Stimulated activated CD8-positive, alpha-beta memory T cell treated with anti-CD3 and anti-CD28 coated beads, Interleukin-15, amount 100 ng/mL, for 48 hours (primary cell): ENCODE measurements around the gene RNF121.
A peak's percentile ranks its signal among the peaks of the same experiment; 100 is the strongest.
"Not testable (repeated sequence)": the region's sequence is repeated elsewhere in the genome, so short reads cannot be mapped to it uniquely, and the experiment has no call there.

ENCODE experiments used
- DNase-seq, 2 donors: peaks; one replicate each; pipeline ENCODE4 v3.0.0-alpha.2; 2020; ENCODE audit warnings: low read depth in 2 of 2

The RNF121 gene

DNA sequence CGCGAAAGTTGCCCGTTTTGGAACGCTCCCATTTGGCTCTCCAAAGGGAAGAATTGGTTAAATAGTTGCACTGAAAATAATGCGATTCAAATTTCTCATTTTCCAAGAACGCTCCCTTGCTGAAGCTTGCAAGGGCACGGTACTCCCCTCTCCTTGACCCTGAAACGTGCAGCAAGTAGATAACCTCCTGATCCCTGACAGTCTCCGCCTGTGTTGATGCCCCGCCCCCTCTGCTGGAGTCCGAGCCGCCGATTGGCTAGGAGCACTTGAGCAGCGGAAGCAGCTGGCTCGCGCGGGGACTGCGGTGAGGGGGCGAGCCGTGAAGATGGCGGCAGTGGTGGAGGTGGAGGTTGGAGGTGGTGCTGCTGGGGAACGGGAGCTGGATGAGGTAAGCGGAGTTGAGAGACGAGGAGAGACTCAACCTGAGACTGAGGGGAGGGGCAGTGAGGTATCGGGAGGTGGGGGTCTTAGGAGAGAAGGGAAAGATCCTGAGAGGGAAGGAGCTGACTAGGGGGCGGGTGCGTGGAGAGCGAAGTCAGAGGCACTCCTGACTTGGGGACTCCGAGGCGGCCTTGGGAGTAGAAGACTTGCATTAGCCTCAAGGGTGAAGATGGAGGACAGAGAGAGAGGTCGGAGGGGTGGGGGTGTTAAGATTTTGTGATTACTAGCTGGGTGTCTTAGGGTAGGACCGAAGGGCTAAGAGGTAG, at the start of gene RNF121:
RNF121 (plus strand) TSS at position 310 of the 707 bp plus-strand sequence; CDS start at position 326, 16 bp downstream.
- peak; percentile 97 to 98 for DNase-seq

DNA sequence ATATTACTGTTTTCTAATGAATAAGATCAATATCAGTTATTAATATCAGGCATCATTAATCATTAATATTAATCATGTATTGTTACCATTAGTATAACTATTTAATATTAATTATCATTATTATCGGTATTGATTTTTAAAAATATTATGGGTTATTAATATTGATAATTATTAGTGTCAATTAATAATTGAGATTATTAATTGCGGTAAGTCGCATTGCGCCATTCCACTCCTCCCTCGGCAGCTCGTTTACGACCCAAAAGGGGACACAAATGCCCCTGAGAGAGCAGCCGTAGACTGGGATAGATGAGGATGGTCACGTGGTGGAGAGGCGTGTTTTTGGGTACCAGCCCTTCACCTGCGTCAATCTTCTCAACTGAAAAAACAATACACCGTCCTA, 43.0 kb upstream of the RNF121 start:
- not testable (repeated sequence) for DNase-seq

DNA sequence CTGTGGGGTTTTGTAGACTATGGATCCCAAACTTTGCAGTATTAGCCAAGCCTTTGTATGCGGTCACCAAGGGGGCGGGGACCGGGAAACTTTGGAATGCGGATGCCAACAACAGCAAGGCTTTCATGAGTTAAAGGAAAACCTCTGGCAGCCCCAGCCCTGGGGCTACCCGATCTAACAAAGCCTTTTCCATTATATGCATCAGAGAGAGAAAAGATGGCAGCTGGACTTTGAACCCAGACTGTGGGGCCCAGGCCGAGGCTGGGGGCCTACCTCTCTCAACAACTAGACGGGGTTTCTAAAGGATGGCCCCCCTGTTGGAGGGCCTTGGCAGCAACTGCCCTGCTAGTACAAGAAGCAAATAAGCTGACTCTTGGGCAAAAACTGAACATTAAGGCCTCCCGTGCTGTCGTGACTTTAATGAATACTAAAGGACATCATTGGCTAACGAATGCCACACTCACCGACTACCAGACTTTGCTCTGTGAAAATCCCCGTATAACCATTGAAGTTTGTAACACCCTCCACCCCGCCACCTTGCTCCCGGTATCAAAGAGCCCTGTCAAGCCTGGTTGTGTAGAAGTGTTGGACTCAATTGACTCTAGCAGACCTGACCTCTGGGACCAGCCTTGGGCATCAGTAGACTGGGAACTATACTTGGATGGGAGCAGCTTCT, 40.4 kb upstream of the RNF121 start:
- not testable (repeated sequence) for DNase-seq

DNA sequence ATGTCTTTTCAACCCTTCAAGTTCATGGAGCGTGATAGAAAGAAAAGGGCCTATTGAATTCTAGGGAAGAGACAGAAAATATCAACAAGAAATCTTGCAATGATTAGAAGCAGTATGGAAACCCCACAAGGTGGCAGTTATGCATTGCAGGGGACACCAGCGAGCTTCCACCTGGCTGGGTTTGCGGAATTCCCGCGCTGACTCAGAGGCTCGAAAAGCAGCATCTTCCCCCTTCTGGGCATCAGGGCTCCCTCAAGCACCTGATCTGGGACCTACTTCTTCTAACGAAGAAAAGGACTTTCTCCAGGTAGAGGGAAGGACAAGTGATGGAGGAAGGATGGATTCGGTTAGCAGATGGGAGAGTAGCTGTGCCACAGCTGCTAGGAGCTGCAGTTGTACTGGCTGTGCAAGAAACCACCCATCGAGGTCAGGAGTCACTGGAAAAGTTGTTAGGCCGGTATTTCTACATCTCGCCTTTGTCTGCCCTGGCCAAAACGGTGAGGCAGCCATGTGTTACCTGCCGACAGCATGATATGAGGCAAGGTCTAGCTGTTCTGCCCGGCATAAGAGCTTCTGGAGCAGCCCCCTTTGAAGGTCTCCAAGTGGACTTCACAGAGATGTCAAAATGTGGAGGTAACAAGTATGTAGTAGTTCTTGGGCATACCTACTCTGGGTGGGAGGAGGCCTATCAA, 39.5 kb upstream of the RNF121 start:
- not testable (repeated sequence) for DNase-seq

DNA sequence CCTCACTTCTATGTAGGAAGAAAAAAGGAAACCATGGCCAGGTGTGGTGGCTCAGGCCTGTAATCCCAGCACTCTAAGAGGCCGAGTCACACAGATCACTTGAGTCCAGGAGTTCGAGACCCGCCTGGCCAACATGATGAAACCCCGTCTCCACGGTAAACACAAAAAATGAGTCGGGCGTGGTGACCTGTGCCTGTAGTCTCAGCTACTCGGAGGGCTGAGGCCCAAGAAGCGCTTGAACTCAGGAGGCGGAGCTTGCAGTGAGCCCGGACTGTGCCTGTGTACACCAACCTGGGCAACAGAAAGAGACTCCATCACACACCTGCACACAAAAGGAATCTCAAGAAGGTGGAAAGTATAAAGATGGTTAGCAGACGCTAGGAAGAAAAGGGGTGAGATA, 32.9 kb upstream of the RNF121 start:
- no peak for DNase-seq

DNA sequence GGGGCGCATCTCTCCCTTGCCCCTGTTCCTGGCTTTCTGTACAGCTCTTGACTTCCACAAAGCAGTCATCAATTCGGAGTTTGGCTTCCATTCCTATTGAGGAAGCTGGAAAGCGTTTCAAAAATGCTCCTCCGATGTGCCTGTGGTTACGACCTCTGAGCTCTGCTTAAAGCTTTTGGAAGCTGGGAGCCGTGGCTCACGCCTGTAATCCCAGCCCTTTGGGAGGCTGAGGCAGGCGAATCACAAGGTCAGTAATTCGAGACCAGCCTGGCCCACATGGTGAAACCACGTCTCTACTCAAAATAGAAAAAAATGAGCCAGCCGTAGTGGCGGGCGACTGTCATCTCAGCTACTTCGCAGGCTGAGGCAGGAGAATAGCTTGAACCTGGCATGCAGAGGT, 27.7 kb upstream of the RNF121 start:
- not testable (repeated sequence) for DNase-seq

DNA sequence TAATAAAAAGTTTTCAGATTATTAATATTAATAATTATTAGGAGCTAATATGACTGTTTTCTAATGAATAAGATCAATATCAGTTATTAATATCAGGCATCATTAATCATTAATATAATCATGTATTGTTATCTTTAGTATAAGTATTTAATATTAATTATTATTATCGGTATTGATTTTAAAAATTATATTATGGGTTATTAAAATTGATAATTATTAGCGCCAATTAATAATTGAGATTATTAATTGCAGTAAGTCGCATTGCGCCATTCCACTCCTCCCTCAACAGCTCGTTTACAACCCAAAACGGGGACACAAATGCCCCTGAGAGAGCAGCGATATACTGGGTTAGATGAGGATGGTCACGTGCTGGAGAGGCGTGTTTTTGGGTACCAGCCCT, 20.6 kb upstream of the RNF121 start:
- DNase-seq = no peak

DNA sequence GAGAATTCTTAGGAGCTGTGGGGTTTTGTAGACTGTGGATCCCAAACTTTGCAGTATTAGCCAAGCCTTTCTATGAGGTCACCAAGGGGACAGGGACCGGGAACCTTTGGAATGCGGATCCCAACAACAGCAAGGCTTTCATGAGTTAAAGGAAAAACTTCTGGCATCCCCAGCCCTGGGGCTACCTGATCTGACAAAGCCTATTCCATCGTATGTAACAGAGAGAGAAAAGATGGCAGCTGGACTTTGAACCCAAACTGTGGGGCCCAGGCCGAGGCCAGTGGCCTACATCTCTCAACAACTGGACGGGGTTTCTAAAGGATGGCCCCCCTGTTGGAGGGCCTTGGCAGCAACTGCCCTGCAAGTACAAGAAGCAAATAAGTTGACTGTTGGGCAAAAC, 18.1 kb upstream of the RNF121 start:
- DNase-seq = not testable (repeated sequence)

DNA sequence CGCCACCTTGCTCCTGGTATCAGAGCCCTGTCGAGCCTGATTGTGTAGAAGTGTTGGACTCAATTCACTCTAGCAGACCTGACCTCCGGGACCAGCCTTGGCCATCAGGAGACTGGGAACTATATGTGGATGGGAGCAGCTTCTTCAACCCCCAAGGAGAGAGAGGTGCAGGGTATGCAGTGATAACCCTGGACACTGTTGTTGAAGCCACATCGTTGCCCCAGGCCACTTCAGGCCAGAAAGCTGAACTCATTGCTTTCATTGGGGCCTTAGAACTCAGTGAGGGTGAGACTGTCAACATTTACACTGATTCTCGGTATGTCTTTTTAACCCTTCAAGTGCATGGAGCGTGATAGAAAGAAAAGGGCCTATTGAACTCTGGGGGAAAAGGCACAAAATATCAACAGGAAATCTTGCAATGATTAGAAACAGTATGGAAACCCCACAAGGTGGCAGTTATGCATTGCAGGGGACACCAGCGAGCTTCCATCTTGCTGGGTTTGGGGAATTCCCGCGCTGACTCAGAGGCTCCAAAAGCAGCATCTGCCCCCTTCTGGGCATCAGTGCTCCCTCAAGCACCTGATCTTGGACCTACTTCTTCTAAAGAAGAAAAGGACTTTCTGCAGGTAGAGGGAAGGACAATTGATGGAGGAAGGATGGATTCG, 17.4 kb upstream of the RNF121 start:
- peak; percentile 53 to 73 for DNase-seq

DNA sequence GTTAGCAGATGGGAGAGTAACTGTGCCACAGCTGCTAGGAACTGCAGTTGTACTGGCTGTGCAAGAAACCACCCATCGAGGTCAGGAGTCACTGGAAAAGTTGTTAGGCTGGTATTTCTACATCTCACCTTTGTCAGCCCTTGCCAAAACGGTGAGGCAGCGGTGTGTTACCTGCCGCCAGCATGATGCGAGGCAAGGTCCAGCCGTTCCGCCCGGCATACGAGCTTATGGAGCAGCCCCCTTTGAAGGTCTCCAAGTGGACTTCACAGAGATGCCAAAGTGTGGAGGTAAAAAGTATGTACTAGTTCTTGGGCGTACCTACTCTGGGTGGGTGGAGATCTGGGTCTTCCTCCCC, 16.9 kb upstream of the RNF121 start:
- DNase-seq = not testable (repeated sequence)

DNA sequence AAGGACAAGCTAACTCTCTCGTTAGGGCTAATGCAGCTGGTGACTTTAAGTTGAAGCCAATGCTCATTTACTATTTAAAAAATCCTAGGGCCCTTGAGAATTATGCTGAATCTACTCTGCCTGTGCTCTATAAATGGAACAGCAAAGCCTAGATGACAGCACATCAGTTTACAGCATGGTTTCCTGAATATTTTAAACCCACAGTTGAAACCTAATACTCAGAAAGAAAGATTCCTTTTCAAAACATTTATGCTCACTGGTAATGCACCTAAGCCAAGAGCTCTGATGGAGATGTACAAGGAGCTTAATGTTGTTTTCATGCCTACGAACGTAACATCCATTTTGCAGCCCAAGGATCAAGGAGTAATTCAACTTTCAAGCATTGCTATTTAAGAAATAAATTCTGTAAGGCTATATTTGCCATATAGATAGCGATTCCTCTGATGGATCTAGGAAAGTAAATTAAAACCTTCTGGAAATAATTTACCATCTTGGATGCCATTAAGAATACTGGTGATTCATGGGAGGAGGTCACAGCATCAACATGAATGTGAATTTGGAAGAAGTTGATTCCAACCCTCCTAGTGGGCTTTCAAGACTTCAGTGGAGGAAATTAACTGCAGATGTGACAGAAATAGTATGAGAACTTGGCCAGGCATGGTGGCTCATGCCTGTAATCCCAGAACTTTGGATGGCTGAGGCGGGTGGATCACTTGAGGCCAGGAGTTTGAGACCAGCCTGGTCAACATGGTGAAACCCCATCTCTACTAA, 14.9 kb upstream of the RNF121 start:
- DNase-seq = no peak

DNA sequence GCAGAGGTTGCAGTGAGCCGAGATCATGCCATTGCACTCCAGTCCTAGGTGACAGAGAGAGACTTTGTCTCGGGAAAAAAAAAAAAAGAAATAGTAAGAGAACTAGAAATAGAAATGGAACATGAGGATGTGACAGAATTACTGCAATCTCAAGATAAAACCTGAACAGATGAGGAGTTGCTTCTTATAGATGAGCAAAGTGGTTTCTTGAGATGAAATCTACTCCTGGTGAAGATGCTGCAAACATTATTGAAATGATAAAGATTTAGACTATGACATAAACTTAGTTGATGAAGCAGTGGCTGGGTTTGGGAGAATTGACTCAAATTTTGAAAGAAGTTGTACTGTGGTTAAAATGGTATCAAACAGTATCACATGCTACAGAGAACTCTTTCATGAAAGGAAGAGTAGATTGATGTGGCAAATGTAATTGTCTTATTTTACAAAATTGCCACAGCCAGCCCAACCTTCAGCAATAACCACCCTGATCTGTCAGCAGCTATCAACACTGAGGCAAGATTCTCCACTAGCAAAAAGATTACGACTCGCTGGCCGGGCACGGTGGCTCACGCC, 14.1 kb upstream of the RNF121 start:
- DNase-seq = no peak

DNA sequence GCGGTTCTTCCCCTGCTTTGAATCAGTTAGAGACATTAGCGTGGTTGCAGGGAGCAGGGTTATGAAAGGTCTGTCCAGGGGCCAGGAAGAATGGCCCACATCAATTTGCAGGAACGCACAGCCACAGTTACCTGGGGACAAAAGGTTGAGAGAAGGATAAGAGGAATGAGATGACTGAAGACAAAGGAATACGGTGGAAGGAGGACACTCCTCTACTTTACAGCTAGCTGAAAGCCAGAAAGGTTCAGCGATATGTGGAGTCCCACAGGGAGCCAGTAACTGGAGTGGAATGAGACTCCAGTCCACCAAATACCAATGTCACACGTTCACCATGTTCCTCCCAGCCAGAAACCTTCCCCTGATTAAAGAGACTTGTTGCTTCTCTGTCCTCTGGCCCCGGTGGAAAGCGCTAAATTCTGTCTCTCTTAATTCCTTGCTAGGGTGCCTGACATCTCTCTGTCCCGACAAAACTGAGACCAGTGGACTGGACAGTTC, 11.2 kb upstream of the RNF121 start:
- no peak for DNase-seq

DNA sequence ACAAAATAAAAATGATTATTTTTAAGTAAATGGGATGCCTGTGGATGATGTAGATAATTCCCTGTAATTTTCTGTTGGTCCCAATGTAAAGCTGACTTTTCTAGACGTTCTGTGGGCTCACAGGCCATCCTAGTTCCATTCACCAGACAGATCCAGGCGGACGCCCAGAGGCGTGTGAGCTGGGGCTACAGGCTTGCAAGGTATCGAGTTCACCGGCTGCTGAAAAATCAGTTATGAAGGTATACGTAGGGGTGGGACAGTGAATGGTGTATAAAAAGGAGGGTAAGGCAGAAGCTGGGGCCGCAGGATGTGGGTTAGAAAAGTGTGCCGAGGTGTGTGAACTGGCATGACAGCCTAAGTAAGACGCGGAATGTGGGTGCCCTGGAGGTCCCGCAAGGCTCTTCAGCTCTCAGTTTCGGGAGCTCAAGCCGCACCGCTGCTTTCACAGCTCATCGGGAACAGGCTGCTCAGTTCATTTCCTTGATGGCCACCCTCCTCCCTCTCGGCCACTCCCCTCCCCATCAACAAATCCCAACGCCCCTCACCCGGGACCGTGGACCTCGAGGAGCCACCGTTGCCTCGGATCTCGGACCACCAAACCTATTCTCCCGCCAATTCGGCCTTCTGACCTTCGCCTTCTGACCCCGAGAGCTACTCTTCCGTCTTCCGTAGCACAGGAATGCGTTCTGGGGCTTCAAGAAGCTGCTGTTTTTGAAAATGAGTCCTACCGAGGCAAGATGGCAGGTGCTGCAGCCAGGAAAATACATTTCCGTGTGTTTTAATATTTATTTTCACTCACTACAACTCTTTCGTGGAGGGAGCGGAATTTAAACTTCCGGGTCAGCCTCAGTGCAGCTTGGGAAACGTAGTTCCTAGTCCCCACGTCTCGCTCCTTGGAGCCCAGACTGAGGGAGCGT, 768 bp upstream of the RNF121 start, which contains the start of gene XNDC1N:
XNDC1N (minus strand) TSS at position 775 of the 917 bp plus-strand sequence. CDS start 5,241 bp downstream, outside the sequence.
- DNase-seq = peak; percentile 60 to 69

DNA sequence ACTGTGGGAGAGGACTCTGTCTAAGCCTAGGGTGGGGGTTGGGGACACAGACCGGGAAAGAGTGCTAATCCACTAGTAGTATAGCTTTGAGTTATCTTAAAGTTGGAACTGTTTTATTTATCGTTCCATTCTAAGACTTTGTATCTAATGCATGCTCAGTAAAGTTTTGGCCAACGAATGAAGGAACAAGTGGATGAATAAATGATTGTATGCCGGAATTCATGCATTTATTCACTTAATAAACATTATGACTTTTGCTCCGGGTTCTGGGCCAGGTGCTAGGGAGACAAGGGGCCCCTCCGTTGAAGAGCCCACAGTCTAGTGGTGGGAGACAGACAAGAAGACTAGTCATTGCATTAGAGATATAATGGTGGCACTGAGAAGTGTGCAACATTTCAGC, 645 bp downstream of the RNF121 start:
- DNase-seq = no peak

DNA sequence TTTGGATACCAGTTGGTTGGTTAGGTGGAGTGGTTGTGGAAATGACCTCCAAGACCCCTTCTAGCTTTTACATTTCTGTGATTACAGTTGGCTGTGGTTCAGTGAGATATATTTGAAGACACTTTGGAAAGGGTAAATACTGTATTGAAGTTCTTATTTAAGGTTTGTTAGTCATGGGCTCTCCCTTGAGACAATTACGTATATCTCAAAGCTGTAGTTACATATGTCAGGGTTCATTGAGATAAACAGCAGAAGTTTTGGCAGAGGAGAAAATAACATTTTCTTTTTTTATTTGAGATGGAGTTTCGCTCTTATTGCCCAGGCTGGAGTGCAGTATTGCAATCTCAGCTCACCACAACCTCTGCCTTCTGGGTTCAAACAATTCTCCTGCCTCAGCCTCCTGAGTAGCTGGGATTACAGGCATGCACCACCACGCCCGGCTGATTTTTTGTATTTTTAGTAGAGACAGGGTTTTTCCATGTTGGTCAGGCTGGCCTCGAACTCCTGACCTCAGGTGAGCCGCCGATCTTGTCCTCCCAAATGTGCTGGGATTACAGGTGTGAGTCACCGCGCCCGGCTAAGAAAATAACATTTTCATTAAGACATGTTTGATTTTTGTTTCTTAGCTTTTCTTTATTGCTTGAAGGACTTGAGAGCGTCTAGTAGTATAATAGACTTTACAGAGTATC, 1.9 kb downstream of the RNF121 start:
- DNase-seq = no peak

DNA sequence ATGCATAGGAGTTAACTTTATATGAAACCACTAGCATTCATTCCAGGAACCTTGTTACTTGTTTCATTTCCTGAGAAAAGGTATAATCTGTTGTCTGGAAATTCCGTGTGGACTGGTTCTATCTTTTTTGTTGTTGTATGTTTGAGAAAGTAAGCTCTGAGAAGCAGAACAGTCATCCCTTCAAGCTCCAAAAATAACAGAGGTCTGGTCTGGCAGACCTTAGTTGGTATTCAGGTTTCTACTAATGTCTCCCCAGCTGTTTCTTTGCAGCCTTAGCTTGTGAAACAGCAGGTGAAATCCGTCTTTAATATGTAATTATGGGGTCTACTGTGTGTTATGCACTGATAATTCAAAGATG, 2.4 kb downstream of the RNF121 start:
- DNase-seq = no peak

DNA sequence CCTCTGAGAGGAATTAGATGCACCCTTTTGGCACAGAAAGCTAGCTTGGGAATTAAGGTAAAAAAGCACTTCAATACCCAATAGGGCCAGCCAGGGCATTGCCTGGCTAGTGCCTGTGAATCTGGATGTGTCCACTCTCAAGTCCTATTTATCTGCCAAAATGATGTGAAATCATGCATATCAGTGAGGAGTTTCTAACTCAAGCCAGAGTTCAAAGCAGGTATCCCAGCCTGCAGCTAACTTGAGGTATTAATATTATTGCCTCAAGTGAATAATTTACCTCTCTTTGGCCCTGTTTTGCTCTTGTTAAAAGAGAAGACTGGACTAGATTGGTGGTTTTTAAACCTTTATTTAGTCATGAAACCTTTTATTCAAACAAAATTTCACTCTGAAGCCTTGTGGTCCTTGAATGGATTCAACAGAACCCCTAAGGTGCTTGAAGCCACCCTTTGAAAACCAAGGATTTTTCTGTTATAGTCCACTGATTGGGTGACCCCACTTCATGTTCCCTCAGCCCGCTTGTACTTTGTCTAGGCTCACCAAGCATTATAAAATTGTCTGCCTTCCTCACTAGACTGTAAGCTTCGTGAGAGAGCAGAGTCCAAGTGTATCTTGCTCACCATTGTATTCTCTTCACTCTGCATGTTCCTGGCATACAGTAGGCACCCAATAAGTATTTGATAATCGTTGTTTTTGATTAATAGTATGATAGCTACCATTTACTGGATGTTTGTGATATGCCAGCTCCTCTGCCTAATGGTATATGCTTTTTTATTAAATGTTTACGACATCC, 4.5 kb downstream of the RNF121 start:
- DNase-seq = no peak
